ENCODE measurements around the gene C2CD4D. TPM values are rescaled to one million over a fixed set of nuclear protein-coding genes. Genes with fewer than 3 reads are reported as not detected.

The C2CD4D gene
- total RNA-seq, 2 donors from 2014 or later = not detected

DNA sequence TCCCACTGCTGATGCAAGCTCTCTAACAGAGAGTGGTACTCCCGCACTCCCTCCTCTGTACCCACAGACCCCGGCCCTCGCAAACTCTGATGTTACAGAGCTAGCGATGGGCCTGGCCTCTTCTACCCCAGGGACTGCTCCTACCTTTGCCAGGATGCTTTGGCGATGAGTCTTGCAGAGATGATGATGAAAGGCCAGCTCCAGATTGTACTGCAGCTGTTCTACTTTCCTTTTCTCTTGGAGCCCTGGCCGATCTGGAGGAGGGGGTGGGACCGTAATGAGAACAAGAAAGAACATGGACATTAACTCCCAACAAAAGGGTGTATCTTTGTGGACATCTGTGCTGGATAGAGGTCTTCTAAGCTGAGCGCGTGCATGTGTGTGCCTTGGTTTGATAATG lies 28.4 kb downstream of the C2CD4D start:
- Histone ChIP-seq H3K4me3 (no peak overlapping the region), H3K36me3 (no peaks in the 10 kb centered on the region), H3K9me3 (no peaks in the 10 kb centered on the region), H3K27ac (no peak overlapping the region), H3K4me1 (ENCODE audit: control insufficient read depth in 1 of 2, low read depth in 2 of 2) (no peaks in the 10 kb centered on the region), H3K27me3 (replicated peaks; ENCODE audit: insufficient read depth) (no peaks in the 10 kb centered on the region)
- DNase-seq (ENCODE audit: low spot score) = no peak
- TF ChIP-seq, protein P1, sequence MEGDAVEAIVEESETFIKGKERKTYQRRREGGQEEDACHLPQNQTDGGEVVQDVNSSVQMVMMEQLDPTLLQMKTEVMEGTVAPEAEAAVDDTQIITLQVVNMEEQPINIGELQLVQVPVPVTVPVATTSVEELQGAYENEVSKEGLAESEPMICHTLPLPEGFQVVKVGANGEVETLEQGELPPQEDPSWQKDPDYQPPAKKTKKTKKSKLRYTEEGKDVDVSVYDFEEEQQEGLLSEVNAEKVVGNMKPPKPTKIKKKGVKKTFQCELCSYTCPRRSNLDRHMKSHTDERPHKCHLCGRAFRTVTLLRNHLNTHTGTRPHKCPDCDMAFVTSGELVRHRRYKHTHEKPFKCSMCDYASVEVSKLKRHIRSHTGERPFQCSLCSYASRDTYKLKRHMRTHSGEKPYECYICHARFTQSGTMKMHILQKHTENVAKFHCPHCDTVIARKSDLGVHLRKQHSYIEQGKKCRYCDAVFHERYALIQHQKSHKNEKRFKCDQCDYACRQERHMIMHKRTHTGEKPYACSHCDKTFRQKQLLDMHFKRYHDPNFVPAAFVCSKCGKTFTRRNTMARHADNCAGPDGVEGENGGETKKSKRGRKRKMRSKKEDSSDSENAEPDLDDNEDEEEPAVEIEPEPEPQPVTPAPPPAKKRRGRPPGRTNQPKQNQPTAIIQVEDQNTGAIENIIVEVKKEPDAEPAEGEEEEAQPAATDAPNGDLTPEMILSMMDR (IDR thresholded peaks at IDR 0.05) = no peak
- ATAC-seq (ENCODE audit: insufficient number of reproducible peaks, low FRiP score, low read depth) = no peak

DNA sequence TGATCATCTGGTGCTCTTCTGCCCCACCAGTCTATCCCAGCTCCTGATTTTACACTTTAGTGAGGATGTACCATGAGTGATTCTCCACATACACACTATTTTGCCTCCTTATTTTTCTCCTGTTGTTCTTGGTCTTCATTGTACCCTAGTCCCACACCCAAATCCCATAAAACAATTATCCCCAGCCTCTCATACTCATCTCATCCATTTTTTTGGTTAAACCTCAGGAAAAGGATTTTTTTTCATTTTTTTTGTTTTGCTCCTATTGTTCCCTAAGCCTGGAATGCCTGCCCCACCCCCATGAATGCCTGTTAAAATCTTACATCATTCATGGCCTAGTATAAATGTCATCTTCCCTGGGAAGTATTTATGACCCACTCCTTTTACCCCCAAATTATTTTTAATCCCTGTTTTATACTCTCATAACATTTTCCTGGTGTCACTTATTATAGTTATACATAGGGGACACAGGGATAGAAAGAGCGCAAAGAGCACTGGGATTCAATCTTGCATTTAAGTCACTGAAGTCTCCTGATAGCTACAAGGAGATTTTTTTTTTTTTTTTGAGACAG lies 29.5 kb downstream of the C2CD4D start:
- Histone ChIP-seq H3K27ac (no peak overlapping the region), H3K4me3 (no peak overlapping the region), H3K9me3 (no peaks in the 10 kb centered on the region), H3K36me3 (no peaks in the 10 kb centered on the region), H3K27me3 (replicated peaks; ENCODE audit: insufficient read depth) (no peaks in the 10 kb centered on the region), H3K4me1 (ENCODE audit: control insufficient read depth in 1 of 2, low read depth in 2 of 2) (no peaks in the 10 kb centered on the region)
- no peak for ATAC-seq (ENCODE audit: insufficient number of reproducible peaks, low FRiP score, low read depth)
- TF ChIP-seq, protein P1 (IDR thresholded peaks at IDR 0.05) = no peak
- no peak for DNase-seq (ENCODE audit: low spot score)

DNA sequence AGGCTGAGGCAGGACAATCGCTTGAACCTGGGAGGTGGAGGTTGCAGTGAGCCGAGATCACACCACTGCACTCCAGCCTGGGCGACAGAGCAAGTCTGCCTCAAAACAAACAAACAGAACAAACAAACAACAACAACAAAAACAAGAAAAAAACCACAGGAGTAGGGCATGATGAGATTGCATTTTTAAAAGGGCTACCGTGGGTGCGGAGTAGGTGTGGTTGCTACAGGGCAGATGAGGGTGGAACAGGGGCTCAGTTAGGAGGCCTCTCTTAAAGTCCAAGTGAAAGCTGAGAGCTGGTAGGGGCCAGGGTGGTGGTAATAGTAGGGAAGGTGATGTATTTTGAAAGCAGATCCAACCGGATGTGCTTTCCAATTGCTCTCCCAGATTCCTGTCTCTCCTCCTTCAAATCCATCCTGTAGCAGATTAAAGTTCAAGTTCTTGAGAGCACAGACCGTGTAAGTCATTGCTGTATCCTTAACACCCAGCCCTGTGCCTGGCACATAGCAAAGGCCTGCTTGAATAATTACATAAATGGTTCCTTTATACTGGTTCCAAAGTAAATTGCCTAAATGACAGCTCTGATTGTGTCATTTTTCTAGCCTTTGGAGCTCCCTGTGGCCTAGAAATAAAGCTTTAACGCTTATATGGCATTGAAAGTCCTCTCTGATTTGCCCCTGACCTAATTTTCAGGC lies 30.2 kb downstream of the C2CD4D start:
- Histone ChIP-seq H3K9me3 (no peaks in the 10 kb centered on the region), H3K36me3 (no peaks in the 10 kb centered on the region), H3K27me3 (replicated peaks; ENCODE audit: insufficient read depth) (no peaks in the 10 kb centered on the region), H3K27ac (no peak overlapping the region), H3K4me1 (ENCODE audit: control insufficient read depth in 1 of 2, low read depth in 2 of 2) (no peaks in the 10 kb centered on the region), H3K4me3 (no peak overlapping the region)
- ATAC-seq (ENCODE audit: insufficient number of reproducible peaks, low FRiP score, low read depth) (no peak), DNase-seq (ENCODE audit: low spot score) (no peak)
- TF ChIP-seq, protein P1 (IDR thresholded peaks at IDR 0.05) = no peak

DNA sequence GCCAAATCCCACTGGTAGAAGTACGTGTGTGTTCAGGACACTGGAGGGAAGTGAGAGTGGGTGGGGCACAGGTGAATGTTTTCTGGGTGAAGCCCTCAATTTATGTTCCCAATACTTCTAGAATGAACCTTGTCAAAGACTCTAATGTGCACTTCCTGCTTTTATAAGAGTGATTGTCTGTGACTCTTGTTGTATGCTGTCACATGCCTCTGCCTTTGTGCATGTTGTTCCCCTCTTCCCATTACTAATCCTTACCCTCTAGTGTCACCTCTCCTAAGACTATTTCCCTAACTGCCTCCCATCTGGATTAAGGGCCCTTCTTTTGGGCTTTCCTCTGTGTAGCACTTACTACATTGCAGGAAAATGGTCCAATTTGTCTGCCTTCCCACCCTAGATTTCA lies 31.9 kb downstream of the C2CD4D start:
- no peak overlapping the region for H3K4me3 ChIP-seq
- H3K27ac ChIP-seq = no peak overlapping the region
- no peaks in the 10 kb centered on the region for H3K36me3 ChIP-seq
- TF ChIP-seq, protein P1 (IDR thresholded peaks at IDR 0.05) = no peak
- H3K27me3 ChIP-seq (replicated peaks; ENCODE audit: insufficient read depth) = no peaks in the 10 kb centered on the region
- ATAC-seq (ENCODE audit: insufficient number of reproducible peaks, low FRiP score, low read depth) (no peak), DNase-seq (ENCODE audit: low spot score) (no peak)
- no peaks in the 10 kb centered on the region for H3K9me3 ChIP-seq
- H3K4me1 ChIP-seq (ENCODE audit: control insufficient read depth in 1 of 2, low read depth in 2 of 2) = no peaks in the 10 kb centered on the region

DNA sequence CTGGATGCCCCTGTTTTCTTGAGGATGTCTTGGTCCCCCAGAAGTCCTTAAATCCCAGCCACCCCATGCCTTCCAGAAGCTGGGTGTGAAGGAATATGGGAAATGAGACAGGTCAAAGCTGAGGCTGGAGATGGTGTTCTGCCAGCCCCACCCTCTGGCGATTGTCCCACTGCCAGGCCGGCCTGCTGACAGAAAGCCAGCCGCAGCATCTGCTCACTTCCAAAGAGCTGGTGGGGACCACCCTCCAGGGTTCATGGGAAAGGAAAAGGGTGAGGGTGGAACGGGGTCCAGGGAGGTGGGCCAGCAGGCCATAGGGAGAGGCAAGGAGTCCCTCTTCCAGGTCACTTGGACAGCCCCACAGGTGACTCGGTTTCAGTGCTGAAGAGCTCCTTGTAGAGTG lies 32.5 kb downstream of the C2CD4D start:
- no peaks in the 10 kb centered on the region for H3K27me3 ChIP-seq (replicated peaks; ENCODE audit: insufficient read depth)
- no peak overlapping the region for H3K4me3 ChIP-seq
- H3K9me3 ChIP-seq = no peaks in the 10 kb centered on the region
- TF ChIP-seq, protein P1 (IDR thresholded peaks at IDR 0.05) = no peak
- DNase-seq (ENCODE audit: low spot score) = no peak
- H3K36me3 ChIP-seq = no peaks in the 10 kb centered on the region
- H3K27ac ChIP-seq = no peak overlapping the region
- no peak for ATAC-seq (ENCODE audit: insufficient number of reproducible peaks, low FRiP score, low read depth)
- no peaks in the 10 kb centered on the region for H3K4me1 ChIP-seq (ENCODE audit: control insufficient read depth in 1 of 2, low read depth in 2 of 2)
